ENCODE results near the gene ROM1.
A peak's percentile ranks its signal among the peaks of the same experiment; 100 is the strongest.

The ROM1 gene

GRCh38 chr11:62588966-62589637 lies 24.0 kb upstream of the ROM1 start:
- no peak for DNase-seq (ENCODE audit: low read depth)

- DNase-seq (ENCODE audit: low read depth), result peak; percentile 83
Observed at GRCh38 chr11:62591448-62592145, 21.5 kb upstream of the ROM1 start, which contains the start of gene TUT1. Gene TUT1, minus strand, starts transcription at chr11:62591523. Its CDS starts 38 bp downstream, at chr11:62591485.

GRCh38 chr11:62592146-62592815 lies 20.8 kb upstream of the ROM1 start:
- no peak for DNase-seq (ENCODE audit: low read depth)

GRCh38 chr11:62592989-62593421 lies 20.1 kb upstream of the ROM1 start:
- no peak for DNase-seq (ENCODE audit: low read depth)

GRCh38 chr11:62593434-62594044 lies 19.5 kb upstream of the ROM1 start:
- DNase-seq (ENCODE audit: low read depth), result peak; percentile 38

- DNase-seq (ENCODE audit: low read depth), result no peak
Observed at GRCh38 chr11:62595124-62595523, 17.9 kb upstream of the ROM1 start.

GRCh38 chr11:62599069-62599696 lies 13.9 kb upstream of the ROM1 start:
- DNase-seq (ENCODE audit: low read depth), result peak; percentile 86

GRCh38 chr11:62599901-62600300 lies 13.2 kb upstream of the ROM1 start:
- no peak for DNase-seq (ENCODE audit: low read depth)

- DNase-seq (ENCODE audit: low read depth), result no peak
Observed at GRCh38 chr11:62600367-62601121, 12.5 kb upstream of the ROM1 start.

GRCh38 chr11:62601122-62601371 lies 12.0 kb upstream of the ROM1 start:
- no peak for DNase-seq (ENCODE audit: low read depth)

GRCh38 chr11:62601372-62602140 lies 11.5 kb upstream of the ROM1 start, which contains the start of gene MTA2:
Gene MTA2, minus strand, starts transcription at chr11:62601865. Its CDS starts 415 bp downstream, at chr11:62601450.
- peak; percentile 98 for DNase-seq (ENCODE audit: low read depth)

GRCh38 chr11:62602141-62603071 lies 10.7 kb upstream of the ROM1 start:
- DNase-seq (ENCODE audit: low read depth), result no peak

- no peak for DNase-seq (ENCODE audit: low read depth)
Observed at GRCh38 chr11:62603072-62603408, 10.0 kb upstream of the ROM1 start.

GRCh38 chr11:62603776-62604299 lies 9.2 kb upstream of the ROM1 start:
- DNase-seq (ENCODE audit: low read depth), result no peak

- DNase-seq (ENCODE audit: low read depth), result no peak
Observed at GRCh38 chr11:62604460-62605120, 8.5 kb upstream of the ROM1 start.

- DNase-seq (ENCODE audit: low read depth), result no peak
Observed at GRCh38 chr11:62605467-62605866, 7.6 kb upstream of the ROM1 start.

GRCh38 chr11:62605902-62606301 lies 7.2 kb upstream of the ROM1 start:
- DNase-seq (ENCODE audit: low read depth), result no peak

- DNase-seq (ENCODE audit: low read depth), result no peak
Observed at GRCh38 chr11:62607714-62608113, 5.3 kb upstream of the ROM1 start.

GRCh38 chr11:62608776-62609175 lies 4.3 kb upstream of the ROM1 start:
- DNase-seq (ENCODE audit: low read depth), result no peak

Data from stimulated activated CD8-positive, alpha-beta memory T cell treated with anti-CD3 and anti-CD28 coated beads, Interleukin-7, amount 100 ng/mL, for 24 hours (primary cell).